Stimulated activated CD8-positive, alpha-beta memory T cell treated with anti-CD3 and anti-CD28 coated beads, Interleukin-15, amount 100 ng/mL, for 1 hour (primary cell): Measurements from ENCODE around the gene INO80E.

ENCODE experiments used
- DNase-seq: peaks from one replicate; pipeline ENCODE4 v3.0.0-alpha.2; 2020; ENCODE audit warnings: low read depth

Gene INO80E

DNA sequence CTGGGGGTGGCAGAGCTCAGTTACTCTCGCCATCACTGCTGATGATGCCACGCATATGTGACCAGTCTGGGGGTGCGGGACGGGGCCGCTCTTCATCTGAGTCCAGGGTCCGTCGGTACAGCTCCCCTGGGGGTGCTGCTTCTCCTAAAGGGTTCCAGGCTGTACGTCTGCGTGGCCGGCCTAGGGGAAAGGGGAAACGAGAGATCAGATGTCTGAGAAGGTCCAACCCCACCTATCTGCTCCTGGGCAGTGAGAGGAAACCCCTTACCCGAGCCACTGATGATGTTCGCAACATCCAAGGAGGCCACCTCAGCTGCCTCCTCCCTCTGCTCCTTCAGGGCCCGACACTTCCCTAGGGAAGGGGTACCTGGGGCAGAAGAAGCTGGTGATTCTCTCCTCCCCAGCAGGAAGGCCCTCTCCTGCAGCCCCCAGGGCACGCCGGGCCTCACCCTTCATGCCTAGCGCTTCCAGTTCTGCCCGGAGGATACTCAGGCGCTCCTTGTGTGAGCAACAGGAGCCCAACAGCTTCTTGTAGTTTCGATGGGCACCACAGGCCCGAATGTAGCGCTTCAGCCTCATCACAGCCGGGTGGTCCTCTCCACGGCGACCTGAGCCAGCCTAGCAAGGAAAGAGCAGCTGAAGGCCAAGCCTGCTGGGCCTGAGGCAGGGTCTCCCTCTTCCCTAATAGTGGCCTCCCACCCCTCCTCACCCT is 2.7 kb upstream of the INO80E start:
- no peak for DNase-seq

DNA sequence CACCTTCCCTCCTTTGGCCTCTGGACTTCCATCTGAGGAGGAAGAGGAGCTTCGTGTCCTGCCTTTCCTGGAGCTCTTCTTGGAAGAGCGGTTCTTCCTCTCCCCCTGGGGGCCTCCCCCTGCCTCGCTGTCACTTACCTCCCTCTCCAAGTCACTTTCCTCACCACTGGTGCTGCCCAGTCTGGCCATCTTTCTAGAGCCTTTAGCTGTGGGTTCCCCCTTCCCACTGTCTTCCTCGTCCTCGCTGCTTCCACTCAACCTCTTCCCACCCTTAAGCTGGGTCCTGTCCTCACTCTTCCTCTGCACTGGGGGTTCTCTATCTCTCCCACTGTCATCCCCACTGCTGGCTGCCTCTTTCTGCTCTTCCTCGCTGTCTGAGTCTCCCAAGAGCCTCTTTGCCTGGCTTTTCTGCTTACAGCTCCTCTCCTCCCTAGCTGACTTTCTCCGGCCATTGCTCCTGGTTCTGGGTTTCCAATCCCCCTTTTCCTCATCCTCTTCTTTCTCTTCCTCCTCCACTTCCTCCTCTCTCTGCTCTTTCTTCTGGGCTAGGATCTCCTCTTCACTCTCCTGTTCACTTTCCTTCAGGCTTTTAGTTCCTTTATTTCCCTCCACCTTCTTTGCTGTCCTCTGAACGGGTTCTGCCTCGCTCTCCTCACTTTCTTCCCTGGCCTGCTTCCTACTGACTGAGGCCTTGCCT is 2.0 kb upstream of the INO80E start:
- no peak for DNase-seq

DNA sequence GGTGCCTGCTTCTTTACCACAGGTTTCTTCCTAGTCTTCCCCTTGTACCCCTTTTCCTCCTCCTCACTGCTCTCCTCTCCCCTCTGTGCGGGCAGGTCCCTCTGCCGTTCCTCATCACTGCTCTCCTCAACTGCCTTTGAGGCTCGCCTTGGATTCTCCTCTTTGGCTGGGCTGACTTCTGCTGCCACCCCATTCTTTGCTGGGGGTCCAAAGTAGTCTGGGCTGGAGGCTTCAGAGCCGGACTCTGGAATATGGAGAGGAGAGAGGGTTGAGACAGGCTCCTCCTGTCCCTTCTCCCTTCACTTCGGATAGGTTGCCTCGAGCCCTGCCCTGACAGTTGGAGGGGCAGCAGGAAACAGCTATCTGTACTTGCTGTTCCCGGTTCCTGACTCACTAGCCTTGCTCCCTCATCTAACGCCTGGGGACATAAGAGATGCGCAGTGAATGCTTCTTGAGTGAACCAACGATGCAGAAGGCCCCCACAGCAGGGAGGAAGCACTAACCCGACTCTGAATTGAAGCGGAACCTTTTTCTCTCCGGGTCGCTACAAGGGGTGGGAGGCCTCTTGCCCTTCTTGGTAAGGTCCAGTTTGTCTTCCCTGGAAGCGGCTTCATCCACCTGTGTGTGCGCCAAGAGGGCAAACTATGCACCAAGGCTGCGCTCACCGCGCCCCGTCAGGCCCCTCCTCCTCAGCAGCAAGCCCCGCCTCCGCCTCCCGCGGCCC is 1.3 kb upstream of the INO80E start:
- peak; percentile 42 for DNase-seq

- peak; percentile 68 for DNase-seq
These were observed 624 bp upstream of the INO80E start, which contains the start of gene HIRIP3 for GRCh38 chr16:29995324-29995910. Gene HIRIP3, minus strand, starts transcription at chr16:29995617. Its CDS starts 12 bp downstream, at chr16:29995605.

DNA sequence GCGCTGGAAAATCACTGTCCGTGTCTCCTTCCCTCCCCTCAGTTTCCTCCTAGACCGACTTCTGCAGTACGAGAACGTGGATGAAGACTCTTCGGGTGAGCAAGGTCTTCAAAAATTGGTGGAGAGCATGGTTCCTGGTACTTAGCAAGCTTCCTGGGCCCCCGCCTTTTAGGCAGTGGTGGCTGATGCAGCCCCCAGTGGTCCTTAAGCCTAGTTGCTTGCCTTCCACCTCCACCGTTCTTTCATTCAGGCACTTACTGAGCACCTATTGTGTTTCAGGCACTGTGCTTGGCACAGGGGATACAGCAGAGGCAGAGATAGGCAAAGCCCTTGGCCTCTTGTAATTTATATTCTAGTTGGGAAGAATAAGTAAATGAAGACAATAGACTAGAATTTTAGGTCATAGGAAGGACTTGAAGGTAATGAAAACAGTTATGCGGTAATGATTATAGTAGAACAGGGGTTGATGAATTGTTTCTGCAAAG is 767 bp downstream of the INO80E start:
- no peak for DNase-seq

DNA sequence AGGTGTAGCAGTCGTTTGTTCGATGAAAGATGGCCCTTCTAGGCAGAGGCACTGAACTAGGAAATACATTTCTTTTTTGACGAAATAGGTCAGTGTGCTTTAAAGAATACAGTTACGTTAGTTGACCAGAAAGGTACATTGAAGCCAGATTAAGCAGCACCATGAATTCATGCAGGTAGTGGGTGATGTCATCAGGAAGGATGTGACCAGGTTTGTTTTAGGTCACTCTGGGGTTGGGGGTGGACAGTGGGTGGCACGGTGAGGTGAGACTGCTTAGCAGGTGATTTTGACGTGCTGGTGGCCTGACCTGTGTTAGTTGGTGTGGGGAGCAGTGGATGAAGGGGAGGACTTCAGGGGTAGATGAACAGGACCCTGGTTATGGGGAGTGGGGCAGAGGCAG is 3.6 kb downstream of the INO80E start:
- DNase-seq, result no peak

- no peak for DNase-seq
These were observed 4.9 kb downstream of the INO80E start for GRCh38 chr16:30000735-30001631.

GRCh38 chr16:30002614-30003346 is 6.7 kb downstream of the INO80E start:
- DNase-seq, result no peak

- DNase-seq, result no peak
These were observed 7.8 kb downstream of the INO80E start for GRCh38 chr16:30003670-30004423.

DNA sequence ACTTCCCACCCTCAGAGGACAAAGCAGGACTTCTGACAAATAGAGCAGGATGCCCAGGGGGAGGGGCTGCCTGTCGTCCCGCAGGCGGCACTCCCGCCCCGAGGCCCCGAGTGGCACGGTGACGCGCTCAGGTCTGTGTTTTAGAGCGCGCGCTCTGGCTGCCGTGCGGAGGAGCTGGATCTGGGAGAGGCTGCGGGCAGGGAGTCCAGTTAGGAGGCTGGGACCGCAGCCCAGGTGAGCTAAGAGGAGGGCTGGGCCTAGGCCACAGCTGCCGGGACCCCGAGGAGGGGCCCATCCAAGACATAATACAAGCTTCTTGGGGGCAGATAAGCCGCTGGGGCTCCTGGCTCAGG is 8.4 kb downstream of the INO80E start:
- no peak for DNase-seq

- DNase-seq, result no peak
These were observed 8.8 kb downstream of the INO80E start for GRCh38 chr16:30004811-30005242.

- no peak for DNase-seq
These were observed 9.5 kb downstream of the INO80E start for GRCh38 chr16:30005341-30006094.

DNA sequence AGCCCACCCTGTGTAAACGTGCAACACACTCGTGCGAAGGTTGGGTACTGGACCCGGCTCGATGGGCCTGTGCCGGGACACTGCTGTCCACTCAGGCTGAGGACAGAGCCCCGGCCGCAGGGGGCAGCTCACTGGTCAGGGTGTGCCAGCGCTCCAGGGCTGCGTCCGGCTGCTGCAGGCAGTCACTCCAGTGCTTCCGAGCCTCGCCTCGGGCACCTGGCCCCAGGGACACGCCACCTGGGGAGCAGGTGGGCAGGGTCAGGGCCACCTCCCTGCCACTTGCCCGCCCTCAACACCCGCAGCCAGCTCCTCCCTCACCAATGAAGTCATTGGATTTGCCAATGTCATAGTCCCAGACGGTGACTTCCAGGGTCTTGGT is 10.0 kb downstream of the INO80E start:
- no peak for DNase-seq

GRCh38 chr16:30006659-30007377 is 10.8 kb downstream of the INO80E start:
- no peak for DNase-seq

- no peak for DNase-seq
These were observed 11.4 kb downstream of the INO80E start for GRCh38 chr16:30007378-30007895.

- no peak for DNase-seq
These were observed 13.2 kb downstream of the INO80E start for GRCh38 chr16:30009085-30009862.
